H7 (cell line): Measurements from ENCODE around the gene ARHGEF12. TPM values are rescaled to one million over a fixed set of nuclear protein-coding genes. Genes with fewer than 3 reads are reported as not detected.

Source experiments
- DNase-seq: peaks from one replicate; pipeline ENCODE4 v3.0.0; 2012
- H3K27me3 ChIP-seq: 2 replicates; pipeline ENCODE4 v1.6.0; 2011; ENCODE audit warnings: mild to moderate bottlenecking, low read length; ENCODE audit not compliant: control insufficient read depth, insufficient read depth
- H3K36me3 ChIP-seq: replicated peaks from 2 replicates; pipeline ENCODE4 v1.5.1; 2011; ENCODE audit warnings: low read length; ENCODE audit not compliant: control insufficient read depth, insufficient read depth
- H3K4me3 ChIP-seq: 2 replicates; pipeline ENCODE4 v1.5.1; 2011; ENCODE audit warnings: low read depth, mild to moderate bottlenecking, control low read depth, low read length, moderate library complexity; ENCODE audit not compliant: insufficient read depth
- total RNA-seq: library from RNA; depleted of rRNA; stranded (reverse); fragments of >200 nt; shearing (Covaris generic); gene quantifications from 2 replicates; pipeline ENCODE4 v1.2.3, GENCODE V29; 2014

ARHGEF12 gene
- total RNA-seq, 1 experiment from 2014 or later: 19.2 TPM

DNA sequence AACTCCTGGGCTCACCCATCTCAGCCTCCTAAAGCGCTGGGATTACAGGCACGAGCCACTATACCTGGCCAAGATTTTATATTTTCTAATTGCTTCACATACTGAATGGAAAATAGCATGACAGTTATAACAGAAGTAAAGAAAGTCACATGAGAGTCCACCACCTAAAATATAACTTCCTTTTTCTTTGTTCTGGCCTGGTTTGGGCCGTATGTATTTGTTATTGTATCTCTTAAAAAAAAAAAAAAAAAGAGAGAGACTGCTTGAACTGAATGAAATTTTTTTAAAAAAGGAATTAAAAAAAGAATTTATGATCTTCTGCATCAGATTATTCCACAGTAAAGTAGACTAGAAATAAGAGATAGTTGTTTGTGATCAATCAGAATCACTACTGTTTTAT, 89.3 kb downstream of the ARHGEF12 start:
- Histone ChIP-seq H3K27me3 (no peaks in the 10 kb centered on the region), H3K36me3 (peaks cover 1% of the 10 kb centered on the region), H3K4me3 (no peak overlapping the region)
- no peak for DNase-seq

GRCh38 chr11:120430146-120430545, 93.9 kb downstream of the ARHGEF12 start:
- no peak for DNase-seq
- Histone ChIP-seq H3K27me3 (no peaks in the 10 kb centered on the region), H3K4me3 (no peak overlapping the region), H3K36me3 (peaks cover 1% of the 10 kb centered on the region)

GRCh38 chr11:120431633-120432032, 95.4 kb downstream of the ARHGEF12 start:
- no peak overlapping the region for H3K4me3 ChIP-seq
- DNase-seq: peak; percentile 33
- peaks cover 1% of the 10 kb centered on the region for H3K36me3 ChIP-seq
- H3K27me3 ChIP-seq: no peaks in the 10 kb centered on the region

GRCh38 chr11:120432056-120433018, 96.1 kb downstream of the ARHGEF12 start:
- no peak for DNase-seq
- no peaks in the 10 kb centered on the region for H3K27me3 ChIP-seq
- no peak overlapping the region for H3K4me3 ChIP-seq
- H3K36me3 ChIP-seq: peaks cover 1% of the 10 kb centered on the region

- Histone ChIP-seq H3K36me3 (peaks cover 1% of the 10 kb centered on the region; the same call in 1 of the 2 replicates), H3K4me3 (no peak overlapping the region), H3K27me3 (no peaks in the 10 kb centered on the region)
- DNase-seq: no peak
Observed at GRCh38 chr11:120441592-120441991, 105.4 kb downstream of the ARHGEF12 start.

- H3K4me3 ChIP-seq: no peak overlapping the region
- peaks cover 1% of the 10 kb centered on the region; the same call in 1 of the 2 replicates for H3K36me3 ChIP-seq
- no peak for DNase-seq
- H3K27me3 ChIP-seq: no peaks in the 10 kb centered on the region
Observed at GRCh38 chr11:120442031-120442430, 105.8 kb downstream of the ARHGEF12 start.

- Histone ChIP-seq H3K4me3 (no peak overlapping the region), H3K27me3 (no peaks in the 10 kb centered on the region), H3K36me3 (peaks cover 10% of the 10 kb centered on the region)
- DNase-seq: no peak
Observed at GRCh38 chr11:120446802-120447201, 110.6 kb downstream of the ARHGEF12 start.

- no peak for DNase-seq
- Histone ChIP-seq H3K36me3 (peaks cover 12% of the 10 kb centered on the region), H3K4me3 (no peak overlapping the region), H3K27me3 (no peaks in the 10 kb centered on the region)
Observed at GRCh38 chr11:120448240-120448639, 112.0 kb downstream of the ARHGEF12 start.

DNA sequence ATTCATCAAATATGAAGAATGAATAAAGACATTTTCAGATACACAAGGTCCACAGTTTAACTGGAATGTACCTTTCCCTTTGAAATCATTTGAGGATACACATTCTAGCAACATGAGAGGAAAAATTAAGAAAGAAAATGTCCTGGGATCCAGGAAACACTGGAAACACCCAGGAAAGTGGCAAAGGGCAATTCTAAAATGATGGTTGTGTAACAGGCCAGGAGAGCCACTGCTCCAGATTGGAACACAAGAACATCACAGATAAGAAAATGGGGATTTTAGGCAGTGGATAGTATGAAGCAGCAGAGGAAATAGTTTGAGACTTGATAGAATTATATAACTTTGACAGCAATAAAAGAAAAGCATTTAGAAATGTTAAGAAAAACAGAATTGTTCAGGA, 119.3 kb downstream of the ARHGEF12 start:
- DNase-seq: no peak
- peaks cover 13% of the 10 kb centered on the region for H3K36me3 ChIP-seq
- H3K27me3 ChIP-seq: no peaks in the 10 kb centered on the region
- H3K4me3 ChIP-seq: no peak overlapping the region

- DNase-seq: no peak
- Histone ChIP-seq H3K27me3 (no peaks in the 10 kb centered on the region), H3K4me3 (no peak overlapping the region), H3K36me3 (peaks cover 11% of the 10 kb centered on the region)
Observed at GRCh38 chr11:120457996-120458395, 121.8 kb downstream of the ARHGEF12 start.

- Histone ChIP-seq H3K4me3 (no peak overlapping the region), H3K27me3 (no peaks in the 10 kb centered on the region), H3K36me3 (peaks cover 2% of the 10 kb centered on the region; the same call in 1 of the 2 replicates)
- no peak for DNase-seq
Observed at GRCh38 chr11:120462825-120463224, 126.6 kb downstream of the ARHGEF12 start.

- H3K36me3 ChIP-seq: peaks cover 1% of the 10 kb centered on the region; the same call in 1 of the 2 replicates
- no peak overlapping the region for H3K4me3 ChIP-seq
- no peak for DNase-seq
Observed at GRCh38 chr11:120465921-120466534, 129.8 kb downstream of the ARHGEF12 start.

DNA sequence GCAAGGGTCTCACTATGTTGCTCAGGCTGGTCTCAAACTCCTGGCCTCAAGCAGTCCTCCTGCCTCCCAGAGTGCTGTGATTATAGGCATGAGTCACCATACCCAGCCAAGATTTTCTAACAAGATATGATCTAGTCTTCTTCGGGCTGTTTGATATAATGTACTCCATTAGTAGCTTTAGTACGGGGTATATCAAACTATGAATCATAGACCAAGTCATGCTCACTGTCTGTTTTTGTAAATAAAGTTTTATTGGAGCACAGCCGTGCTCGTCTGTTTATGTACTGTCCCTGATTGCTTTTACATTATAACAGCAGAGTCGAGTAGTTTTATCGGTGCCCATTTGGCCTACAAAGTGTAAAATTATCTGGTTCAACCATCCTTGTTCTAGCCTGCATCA, 131.4 kb downstream of the ARHGEF12 start:
- DNase-seq: no peak
- peaks cover 1% of the 10 kb centered on the region; the same call in 1 of the 2 replicates for H3K36me3 ChIP-seq
- H3K27me3 ChIP-seq: no peaks in the 10 kb centered on the region
- H3K4me3 ChIP-seq: no peak overlapping the region

More at GRCh38 chr11:120465921-120466534, 129.8 kb downstream of the ARHGEF12 start:
- H3K27me3 ChIP-seq: no peaks in the 10 kb centered on the region

GRCh38 chr11:120471131-120471530, 134.9 kb downstream of the ARHGEF12 start:
- no peak for DNase-seq
- Histone ChIP-seq H3K4me3 (no peak overlapping the region), H3K27me3 (no peaks in the 10 kb centered on the region), H3K36me3 (peaks cover 2% of the 10 kb centered on the region; the same call in 1 of the 2 replicates)

- H3K27me3 ChIP-seq: no peaks in the 10 kb centered on the region
- DNase-seq: no peak
- H3K36me3 ChIP-seq: peaks cover 2% of the 10 kb centered on the region; the same call in 1 of the 2 replicates
- H3K4me3 ChIP-seq: no peak overlapping the region
Observed at GRCh38 chr11:120471994-120472393, 135.8 kb downstream of the ARHGEF12 start.
